ENCODE measurements around the gene SLC22A23.

The SLC22A23 gene

DNA sequence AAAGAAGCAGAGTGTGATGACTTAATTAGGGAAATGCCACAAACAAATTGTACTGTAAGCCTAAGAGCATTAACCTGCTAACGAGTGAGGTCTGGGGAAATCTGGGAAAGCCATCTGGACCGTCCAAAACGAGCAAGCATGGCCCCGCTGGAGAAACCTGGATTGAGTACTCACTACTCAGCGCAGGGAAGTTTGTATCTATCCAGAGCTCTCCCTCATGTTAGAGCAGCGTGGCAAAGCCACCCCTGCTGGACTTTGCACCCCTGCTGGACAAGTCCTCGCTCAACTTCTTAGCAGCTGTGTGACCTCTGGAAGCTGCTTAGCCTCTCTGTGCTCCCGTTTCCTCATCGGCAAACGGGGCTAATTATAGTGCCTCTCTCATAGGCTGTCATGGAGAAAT lies 160.8 kb downstream of the SLC22A23 start:
- DNase-seq (ENCODE audit: low spot score) = no peak

DNA sequence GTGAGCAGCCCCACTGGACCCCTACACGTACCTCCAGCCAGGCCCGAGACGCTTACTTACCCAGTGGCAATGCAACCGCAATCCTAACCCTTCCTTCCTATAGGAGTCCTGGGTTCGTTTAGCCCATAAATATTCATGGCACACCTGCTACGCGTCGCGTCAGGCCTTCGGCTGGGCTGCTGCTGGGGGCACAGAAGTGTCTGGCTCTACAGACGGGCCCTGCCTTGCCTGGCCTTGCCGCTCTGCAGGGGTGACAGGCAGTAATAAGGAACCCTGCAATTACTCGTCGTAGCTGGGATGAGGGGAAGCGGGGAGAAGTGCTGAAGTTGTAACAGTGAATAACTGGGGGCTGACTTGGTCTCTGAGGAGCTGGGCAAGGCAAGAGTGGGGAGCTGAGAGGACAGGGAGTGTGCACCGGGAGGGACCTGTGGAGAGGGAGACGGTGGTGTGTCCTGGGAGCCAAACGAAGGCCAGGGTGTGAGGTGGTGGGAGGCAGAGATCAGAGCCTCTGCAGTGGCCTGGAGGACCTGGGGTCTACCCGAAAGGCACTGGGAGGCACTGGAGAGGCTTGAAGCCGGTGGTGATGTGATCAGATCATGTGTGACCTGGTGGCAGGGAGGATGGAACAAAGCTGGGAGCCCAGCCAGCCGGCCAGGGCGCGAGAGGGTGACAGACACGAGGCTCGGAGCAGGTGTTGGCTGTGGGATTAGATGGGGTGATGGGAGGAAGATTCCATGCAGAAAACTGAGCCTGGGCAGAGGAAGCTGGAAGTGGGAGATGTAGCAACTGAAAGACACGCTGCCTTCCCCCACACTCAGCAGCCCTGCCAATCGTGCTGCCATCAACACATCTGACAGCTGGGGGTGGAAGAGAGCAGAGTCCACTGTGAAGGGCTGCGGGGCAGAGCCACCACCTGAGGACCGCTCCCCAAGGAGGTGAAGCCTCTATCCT lies 161.7 kb downstream of the SLC22A23 start:
- DNase-seq (ENCODE audit: low spot score) = no peak

DNA sequence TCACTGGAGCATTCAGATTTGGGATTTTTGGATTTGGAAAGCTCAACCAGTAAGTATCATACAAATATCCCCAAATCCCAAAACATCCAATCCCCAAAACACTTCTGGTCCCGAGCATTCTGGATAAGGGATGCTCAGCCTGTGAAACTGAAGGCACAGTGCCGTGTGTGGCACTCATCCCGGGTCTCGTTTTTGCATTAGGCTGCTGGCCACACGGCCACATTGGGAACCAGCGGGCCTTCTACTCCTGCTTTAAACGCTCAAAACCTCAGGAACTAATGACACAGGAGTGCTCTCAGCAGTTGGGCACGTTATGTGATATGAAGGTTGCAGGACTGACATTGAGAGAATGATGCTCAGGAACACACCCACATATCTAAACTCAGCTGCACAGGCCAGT lies 162.5 kb downstream of the SLC22A23 start:
- no peak for DNase-seq (ENCODE audit: low spot score)

DNA sequence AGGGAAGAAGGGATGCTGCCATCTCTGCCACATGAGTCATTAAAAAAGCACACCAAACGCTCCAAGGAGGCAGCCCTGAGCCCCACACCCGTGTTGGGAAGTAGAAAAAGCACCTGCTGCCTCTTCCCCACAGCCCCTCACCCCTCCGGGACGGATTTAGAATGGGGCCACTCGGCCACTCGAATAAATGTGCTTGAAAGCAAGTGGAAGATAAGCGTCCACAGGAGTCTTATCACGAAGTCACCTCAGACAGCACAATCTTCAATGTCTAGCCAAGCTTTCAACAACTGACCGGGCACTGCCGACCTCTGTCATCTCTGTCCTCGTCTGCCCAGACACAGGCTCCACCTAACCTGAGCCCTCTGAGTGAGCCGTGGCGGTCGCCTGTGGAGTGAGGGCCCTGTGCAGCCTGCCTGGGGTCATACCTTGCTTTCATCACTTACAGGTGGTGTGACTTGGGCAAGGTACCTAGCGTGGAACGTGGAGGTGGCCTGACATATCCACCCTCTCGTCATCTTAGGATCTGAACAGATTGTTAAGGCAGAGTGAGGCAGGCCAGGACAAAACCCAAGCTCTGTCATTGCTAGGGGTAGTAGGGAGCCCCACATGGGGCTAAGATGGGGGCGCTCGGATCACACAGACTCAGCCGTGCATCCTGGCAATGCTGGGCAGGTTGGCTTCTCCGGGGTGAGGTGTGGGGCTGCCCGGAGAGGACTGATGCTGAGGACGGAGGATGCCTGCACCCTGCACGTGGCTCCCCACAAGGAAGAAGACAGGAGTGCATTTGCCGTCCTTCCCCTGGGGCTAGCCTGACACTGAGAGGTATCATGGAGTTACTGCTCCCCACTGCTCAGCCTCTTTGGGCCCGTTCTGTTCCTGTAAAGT lies 163.3 kb downstream of the SLC22A23 start:
- no peak for DNase-seq (ENCODE audit: low spot score)

DNA sequence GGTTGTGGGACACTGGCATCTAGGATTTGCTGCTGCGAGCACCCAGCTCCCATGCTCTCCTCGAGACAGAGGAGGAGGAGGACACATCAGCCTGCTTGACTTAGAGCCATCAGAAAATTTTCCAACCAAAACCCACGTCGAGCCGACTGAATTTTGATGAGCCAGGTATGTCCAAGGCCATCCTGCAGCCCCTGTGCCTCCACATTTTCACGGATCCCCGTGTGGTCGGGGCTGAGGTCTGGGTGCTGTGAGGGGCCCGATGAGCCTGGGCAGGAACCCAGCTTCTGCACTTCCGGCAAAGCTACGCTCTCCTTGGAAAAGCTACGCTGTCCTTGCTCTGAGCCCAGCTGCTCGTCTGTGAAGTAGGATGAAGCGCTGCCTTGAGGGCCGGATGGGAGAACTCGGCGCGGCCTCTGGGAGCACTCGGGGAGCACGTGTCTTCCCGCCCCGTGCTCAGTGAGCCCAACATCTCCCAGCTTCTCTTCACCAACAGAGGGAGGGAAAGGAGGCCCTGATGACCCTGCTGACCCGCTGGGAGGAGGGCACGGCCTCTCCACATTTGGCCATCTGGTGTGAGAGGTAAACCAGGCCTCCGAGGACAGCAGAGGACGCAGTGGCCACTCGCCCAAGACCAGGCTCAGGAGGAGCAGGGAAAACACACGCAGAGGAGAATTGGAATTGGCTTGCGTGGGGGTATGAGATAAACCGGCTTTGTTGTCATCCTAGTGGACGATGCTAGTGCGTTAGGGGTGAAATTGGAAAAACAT lies 164.2 kb downstream of the SLC22A23 start:
- no peak for DNase-seq (ENCODE audit: low spot score)

DNA sequence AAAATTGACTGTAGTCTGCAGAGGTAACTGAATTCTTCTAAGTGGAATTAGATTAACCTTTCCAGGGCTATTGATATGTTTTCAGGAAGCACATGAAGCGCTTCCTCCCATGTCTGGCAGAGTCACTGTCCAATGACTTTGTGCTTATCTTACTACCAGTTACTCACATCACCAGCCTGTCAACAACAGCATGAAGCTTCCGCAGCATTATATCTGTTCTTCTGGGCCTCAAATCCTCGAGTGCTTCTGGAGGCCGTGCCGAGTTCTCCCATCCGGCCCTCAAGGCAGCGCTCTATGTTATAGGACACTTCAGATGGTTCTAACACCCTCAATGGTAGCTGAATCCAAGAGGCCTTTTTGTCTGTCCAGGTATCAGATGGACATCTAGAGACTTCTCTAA lies 164.9 kb downstream of the SLC22A23 start:
- DNase-seq (ENCODE audit: low spot score) = no peak

DNA sequence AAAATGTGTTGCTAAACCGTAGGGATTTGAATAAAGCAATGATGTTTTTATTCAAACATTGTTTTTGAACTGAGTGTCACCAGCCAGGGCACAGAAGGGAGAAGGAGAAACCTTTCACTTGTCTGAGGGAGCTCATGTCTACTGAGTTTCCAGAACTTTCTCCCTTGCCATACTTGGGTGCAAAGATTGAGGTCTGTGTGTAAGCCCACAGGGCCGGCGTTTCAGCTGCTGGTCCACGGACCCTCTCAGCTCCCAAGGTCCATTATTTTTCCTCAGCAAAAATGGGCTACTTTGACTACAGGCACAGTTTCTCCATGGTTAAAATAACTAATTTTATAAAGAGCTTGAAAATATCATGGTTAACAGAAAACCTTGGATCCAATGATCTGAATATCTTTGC lies 165.5 kb downstream of the SLC22A23 start:
- no peak for DNase-seq (ENCODE audit: low spot score)

DNA sequence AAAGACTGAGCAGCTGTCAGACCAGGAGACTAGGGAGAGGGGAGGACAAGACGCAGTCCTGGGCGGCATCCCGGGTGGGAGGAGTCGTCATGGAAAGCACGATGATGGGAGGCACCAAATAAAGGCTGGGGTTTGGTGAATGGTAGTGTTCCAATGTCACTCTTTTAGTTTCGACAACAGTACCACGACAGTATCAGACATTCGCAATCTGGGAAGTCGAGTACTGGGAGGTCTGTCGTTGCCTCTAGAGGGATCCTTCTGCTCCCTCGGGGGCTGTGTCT lies 166.0 kb downstream of the SLC22A23 start:
- no peak for DNase-seq (ENCODE audit: low spot score)

DNA sequence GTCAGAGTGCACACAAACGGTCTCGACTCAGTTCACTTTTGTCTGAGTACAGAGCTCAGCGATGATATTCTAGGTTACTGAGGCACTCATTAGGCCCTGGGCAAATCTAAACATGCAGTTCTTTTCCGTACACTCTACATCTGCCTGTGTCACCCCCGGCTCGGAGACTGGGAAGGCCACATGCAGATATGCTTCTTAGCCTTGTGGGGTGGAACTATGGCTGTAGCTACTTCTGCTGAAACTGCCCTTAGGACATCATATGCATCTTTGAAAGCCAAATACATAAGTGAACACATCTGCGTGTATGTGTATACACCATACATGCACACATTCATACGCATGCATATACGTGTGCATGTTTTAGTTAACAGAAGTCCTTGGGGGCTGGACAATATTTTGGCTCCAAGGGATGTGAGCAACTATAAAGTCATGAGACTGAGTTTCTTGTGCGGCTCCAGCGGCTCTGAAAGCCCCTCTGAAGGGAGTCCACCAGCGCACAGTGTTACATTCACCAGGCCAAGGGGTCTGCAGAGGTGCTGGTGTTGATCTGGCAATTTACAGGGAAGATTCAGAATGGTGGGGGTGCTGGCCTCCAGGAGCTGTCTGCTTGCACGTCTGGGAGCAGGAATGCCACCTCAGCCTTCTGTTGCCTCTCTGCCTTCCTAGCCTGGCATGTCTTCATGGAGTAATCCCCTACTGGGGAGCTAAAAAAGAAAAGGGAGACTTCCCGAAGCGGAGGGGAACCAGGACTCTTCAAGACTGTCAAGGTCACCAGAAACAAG lies 166.5 kb downstream of the SLC22A23 start:
- no peak for DNase-seq (ENCODE audit: low spot score)

DNA sequence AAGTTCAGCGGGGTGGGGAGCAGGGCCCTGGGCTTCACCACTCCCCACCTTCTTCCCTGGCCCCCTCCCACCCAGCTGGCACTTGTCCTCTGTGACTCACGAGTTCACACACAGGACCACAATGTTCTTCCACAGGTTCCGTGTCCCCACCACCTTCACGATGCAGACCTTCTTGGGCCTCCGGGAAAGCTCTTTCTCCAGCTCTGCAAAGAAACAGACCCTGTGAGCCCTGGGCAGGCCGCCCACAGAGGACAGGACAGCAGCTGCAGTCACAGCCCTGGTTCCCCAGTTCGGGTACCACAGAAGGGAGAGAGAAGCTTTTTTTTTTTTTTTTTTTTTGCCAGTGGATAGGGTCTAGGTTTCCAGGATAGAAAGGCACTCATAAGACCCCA lies 167.2 kb downstream of the SLC22A23 start:
- DNase-seq (ENCODE audit: low spot score) = no peak

DNA sequence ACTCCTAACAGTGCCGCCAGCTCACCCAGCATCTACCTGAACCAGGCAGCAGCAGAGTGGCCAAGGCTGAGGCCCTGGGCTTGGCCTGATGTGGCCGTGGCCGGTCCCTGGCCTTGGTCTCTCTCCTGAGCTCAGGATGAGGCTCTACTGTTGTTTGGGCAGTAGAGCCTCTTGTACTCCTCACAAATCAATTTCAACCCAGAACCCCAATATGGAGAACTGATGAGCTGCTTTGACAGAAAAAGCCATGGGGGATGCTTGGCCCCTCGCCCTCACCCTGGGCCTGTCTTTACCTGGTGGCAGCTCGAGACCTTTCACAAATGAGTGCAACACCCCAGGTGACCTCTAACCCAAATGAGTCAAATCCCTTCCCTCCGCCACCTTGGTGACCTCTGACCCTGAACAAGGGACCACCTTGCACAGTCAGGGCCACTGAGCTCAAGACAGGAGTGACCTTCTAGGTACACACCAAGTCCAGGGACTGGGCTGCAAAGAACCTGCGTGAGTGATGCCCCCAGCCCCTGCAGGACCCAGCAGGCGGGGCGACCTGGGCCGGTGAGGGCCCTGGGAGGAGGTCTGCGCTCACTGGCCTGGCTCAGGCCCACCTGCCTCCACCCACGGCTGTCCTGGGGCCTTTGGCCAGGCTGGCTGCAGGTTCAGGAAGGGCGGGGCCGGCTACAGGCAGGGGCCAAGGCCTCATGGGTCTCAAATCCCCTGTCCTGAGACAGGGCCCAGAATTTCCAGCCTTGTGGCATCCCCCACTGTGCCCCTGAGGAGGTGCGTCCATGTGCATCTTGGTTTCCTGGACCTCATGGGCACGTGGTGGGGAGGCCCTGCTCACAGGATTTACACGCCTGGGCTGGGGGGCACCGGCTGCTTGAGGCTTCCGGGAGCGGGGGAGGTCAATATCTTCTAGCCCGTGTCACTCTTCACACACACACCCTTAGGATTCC lies 167.9 kb downstream of the SLC22A23 start:
- DNase-seq (ENCODE audit: low spot score) = no peak

DNA sequence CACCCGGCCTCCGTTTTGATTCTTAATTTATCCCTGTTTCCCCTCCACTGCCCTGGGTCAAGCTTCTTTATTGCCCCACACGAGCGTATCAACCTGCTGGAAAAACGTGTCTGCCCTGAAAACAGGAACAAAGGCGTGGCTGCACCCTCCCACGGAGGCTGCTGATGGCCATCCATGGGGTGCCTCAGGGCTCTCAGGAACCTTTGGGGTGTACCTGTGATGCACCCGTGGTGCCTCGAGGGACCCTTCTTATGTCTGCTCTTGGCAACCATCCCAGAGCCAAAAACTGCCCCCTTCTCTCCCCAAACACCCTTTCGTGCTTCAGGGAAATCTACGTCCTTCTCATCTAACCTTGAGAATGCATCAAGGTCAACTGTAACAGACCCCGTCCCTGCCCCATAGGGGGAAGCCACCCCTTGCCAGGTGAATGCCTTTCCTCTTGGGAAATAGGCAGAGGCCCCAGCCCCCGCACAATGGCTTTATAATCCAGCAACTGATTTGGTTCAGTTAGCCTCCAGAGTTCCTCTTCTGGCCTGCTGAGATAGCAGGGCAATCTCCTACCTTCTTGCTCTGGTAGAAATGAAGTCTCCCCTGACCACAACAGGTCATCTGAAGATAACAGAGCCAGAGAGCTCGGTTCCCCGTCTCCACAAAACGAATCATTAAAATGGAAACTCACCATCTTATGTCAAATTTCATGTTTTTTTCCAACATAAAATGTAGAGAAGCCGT lies 168.7 kb downstream of the SLC22A23 start:
- DNase-seq (ENCODE audit: low spot score) = no peak

DNA sequence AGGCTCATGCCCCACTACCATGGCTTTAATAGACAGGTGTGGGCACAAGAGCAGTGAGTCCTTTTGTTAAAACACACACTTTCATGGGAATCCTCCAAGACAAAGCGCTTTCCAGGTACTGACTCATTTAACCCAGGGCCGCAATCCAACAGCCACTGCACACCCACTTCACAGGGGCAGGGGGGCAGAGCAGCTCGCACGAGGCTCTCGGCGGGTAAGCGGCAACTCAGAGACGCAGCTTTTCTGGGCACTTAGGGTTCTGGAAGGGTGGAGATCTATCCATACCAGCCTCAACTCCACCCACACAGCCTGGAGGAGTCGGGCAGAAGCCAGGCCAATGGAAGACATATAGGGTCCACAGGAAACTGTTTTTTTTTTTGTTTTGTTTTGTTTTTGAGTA lies 169.5 kb downstream of the SLC22A23 start:
- no peak for DNase-seq (ENCODE audit: low spot score)

DNA sequence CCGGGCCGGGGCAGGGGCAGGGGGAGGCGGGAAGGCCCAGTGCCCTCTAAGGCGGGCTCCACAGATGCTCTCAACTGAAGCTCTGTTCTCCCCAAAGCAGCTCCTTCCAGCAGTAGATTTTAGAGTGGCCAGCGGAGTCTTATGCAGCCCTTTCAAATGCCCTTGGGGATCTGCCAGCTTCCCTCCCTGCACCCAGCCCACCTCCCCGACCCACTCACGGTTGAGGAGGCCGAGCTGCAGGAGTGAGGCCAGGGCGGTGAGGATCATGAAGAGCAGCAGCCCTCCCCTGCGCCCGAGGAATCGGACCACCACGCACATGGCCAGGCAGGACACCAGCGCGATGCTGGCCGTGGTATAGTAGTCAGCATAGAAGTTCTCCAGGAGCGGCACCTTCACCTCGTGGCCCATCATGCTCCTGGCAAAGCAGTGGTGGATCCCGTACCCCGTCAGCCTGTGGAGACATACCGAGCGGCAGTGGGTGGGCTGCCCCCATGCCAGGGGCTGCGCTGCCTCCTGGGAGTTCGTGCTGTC lies 170.1 kb downstream of the SLC22A23 start:
- DNase-seq (ENCODE audit: low spot score) = no peak

DNA sequence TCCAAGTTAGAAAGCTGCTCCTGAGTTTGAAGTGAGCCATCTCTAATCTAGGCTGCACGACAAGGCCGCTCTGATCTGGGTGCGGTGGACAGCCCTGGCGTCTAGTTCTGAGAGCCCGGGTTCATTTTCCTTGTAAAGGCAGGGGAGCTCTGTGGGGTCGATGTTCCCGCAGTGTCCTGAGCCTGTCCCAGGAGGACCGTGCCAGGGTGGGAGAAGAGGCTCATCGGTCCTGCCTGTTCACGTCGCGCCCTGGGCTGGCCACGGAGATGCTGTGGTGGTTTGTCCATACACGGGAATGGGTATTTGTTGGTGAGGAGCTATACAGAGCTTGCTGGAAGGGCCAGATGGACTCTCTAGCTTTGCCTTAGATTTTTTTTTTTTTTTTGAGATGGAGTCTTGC lies 171.1 kb downstream of the SLC22A23 start:
- no peak for DNase-seq (ENCODE audit: low spot score)

DNA sequence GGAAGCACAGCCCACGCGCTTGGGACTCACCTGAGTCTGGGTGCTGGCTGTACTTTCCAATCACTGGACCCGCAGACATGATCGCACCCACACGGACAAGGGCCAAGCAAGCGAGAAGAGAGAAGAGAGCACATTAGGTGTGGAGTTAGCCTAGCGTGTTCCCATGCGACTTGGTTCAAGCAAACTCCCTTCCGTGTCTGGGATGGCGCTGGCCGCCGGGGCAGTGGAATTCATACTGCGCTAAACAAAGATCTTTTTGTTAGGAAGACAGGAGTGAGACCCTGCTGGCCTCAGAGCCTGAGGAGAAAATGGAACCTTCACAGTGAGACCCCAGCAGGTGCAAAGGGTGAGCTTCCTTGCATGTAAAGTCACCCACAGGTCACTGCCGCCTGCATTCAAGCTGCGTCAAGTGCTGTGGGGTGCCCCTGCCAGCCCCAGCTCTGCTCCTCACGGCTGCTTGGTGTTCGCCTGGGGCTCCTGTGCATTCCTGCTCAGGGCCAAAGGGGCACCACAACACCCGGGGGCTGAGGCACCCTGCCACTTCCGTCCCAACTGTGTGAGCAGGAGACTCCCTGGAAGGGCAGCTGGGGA lies 171.7 kb downstream of the SLC22A23 start:
- DNase-seq (ENCODE audit: low spot score) = no peak

DNA sequence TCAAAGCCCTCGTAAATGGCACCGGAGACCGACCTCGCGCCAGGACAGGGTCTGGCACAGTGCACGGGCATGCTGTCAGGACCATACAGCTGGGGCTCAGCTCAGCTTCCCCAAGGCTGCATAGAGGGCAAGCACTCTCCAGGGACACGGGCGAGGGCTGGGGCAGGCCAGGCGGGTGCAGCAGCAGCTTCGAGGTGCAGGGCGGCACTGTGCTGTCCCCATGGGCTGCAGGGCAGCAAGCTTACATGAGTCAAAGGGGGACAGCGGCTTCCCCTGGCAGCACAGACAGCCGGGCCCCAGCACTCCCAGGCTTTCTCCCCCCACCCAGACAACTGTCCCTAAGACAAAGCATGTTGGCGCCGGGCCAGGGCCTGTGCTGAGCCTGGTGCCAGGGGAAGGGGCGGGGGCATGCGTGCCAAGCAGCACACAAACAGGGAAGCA lies 172.4 kb downstream of the SLC22A23 start:
- DNase-seq (ENCODE audit: low spot score) = no peak

DNA sequence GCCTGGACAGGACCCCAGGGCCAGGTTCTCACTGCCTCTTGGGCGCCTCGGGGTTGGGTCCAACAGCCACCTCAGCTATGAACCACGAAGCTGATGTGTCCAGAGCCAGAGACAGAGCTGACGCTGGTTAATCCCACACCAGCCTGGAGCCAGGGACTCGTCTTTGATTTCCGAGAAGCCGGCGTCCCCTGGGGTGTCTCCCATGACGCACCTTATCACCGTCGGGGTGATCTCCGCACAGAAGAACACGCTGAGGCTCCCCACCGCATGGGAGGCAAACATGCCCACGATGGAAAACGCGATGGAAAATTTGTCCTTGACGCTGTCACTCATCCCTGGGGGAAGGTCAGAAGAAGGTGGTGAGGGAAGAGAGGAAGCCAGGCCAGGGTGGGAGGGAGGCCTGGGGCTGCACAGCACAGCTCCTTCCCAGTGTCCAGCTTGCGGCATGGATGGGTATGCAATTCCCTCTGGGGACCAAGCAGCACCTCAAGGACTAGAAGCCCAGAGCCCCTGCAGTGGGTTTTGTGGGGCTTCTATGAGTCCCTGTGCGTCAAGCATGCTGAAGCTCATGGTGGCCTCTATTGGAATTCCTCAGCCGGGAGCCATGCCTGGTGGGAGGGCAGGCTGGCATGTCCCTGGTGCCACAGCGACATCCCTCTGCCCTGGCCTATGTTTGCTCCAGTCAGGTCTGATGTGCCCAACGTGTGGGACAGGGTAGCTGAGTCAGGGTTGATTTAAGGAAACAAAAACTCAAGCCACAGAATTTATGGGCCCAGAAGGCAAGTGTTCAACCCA lies 173.0 kb downstream of the SLC22A23 start:
- no peak for DNase-seq (ENCODE audit: low spot score)
